CD14-positive monocyte (primary cell): ENCODE data around the gene JMJD1C. TPM values are rescaled to one million over a fixed set of nuclear protein-coding genes. Genes with fewer than 3 reads are reported as not detected.
A peak's percentile ranks its signal among the peaks of the same experiment; 100 is the strongest.

Experiments used
- DNase-seq, 3 donors: peaks; one replicate each; pipeline ENCODE4 v3.0.0-alpha.2; 2011 to 2022
- H2AFZ ChIP-seq: 2 replicates; pipeline ENCODE4 v1.6.0; 2012; ENCODE audit warnings: mild to moderate bottlenecking, low read depth, low read length, inconsistent platforms; ENCODE audit not compliant: insufficient read depth, poor library complexity, severe bottlenecking
- H3K27ac ChIP-seq, 2 donors: 1 replicate in 1 of 2; 2 replicates in 1 of 2; pipeline ENCODE4 v1.5.1; 2012 to 2013; ENCODE audit warnings: low read length in 2 of 2, control low read depth in 1 of 2, inconsistent platforms in 1 of 2, low read depth in 1 of 2, mild to moderate bottlenecking in 1 of 2
- H3K27me3 ChIP-seq, 2 donors: one replicate each; pipeline versions ENCODE4 v1.6.0 to v1.6.1; 2011 to 2013; ENCODE audit warnings: low read length in 2 of 2; ENCODE audit not compliant: control insufficient read depth in 2 of 2, insufficient read depth in 2 of 2
- H3K36me3 ChIP-seq, 2 donors: replicated peaks in 1 of 2; 1 replicate in 1 of 2; 2 replicates in 1 of 2; pipeline versions ENCODE4 v1.5.1 to v1.6.1; 2012 to 2013; ENCODE audit warnings: low read length in 2 of 2, control low read depth in 1 of 2, inconsistent platforms in 1 of 2, mild to moderate bottlenecking in 1 of 2; ENCODE audit not compliant: insufficient read depth in 2 of 2, control insufficient read depth in 1 of 2
- H3K4me1 ChIP-seq, 2 donors: 1 replicate in 1 of 2; 2 replicates in 1 of 2; pipeline versions ENCODE4 v1.5.1 to v1.6.1; 2012 to 2013; ENCODE audit warnings: low read length in 2 of 2, control low read depth in 1 of 2, inconsistent platforms in 1 of 2, mild to moderate bottlenecking in 1 of 2, moderate library complexity in 1 of 2; ENCODE audit not compliant: insufficient read depth in 2 of 2, control insufficient read depth in 1 of 2
- H3K4me2 ChIP-seq: replicated peaks from 2 replicates; pipeline ENCODE3; 2012; ENCODE audit warnings: low read length, moderate library complexity, mild to moderate bottlenecking; ENCODE audit not compliant: poor library complexity, severe bottlenecking; ENCODE audit errors: extremely low read depth
- H3K4me3 ChIP-seq, 3 experiments: fragments of 200-600 bp in 1 of 3; sonication (generic) in 1 of 3; replicated peaks in 1 of 3; 1 replicate in 2 of 3; 2 replicates in 1 of 3; pipeline ENCODE4 v1.5.1; 2011 to 2013; ENCODE audit warnings: low read length in 3 of 3, mild to moderate bottlenecking in 3 of 3, control low read depth in 2 of 3, low read depth in 2 of 3, inconsistent platforms in 1 of 3, moderate library complexity in 1 of 3
- H3K79me2 ChIP-seq: 2 replicates; pipeline ENCODE4 v1.6.0; 2012; ENCODE audit warnings: mild to moderate bottlenecking, control low read depth, inconsistent platforms, low read length, moderate library complexity; ENCODE audit not compliant: insufficient read depth
- H3K9ac ChIP-seq: 2 replicates; pipeline ENCODE4 v1.6.0; 2017; ENCODE audit warnings: low read length, mild to moderate bottlenecking; ENCODE audit not compliant: insufficient read depth, poor library complexity, severe bottlenecking
- H3K9me3 ChIP-seq, 2 donors: replicated peaks in 1 of 2; 1 replicate in 1 of 2; 2 replicates in 1 of 2; pipeline versions ENCODE4 v1.5.1 to v1.6.1; 2012 to 2013; ENCODE audit warnings: low read length in 2 of 2, control low read depth in 1 of 2; ENCODE audit not compliant: control insufficient read depth in 1 of 2, insufficient read depth in 1 of 2
- H4K20me1 ChIP-seq: 2 replicates; pipeline ENCODE4 v1.6.0; 2012; ENCODE audit warnings: mild to moderate bottlenecking, low read length, control low read depth, moderate library complexity; ENCODE audit not compliant: insufficient read depth
- H3K27ac Mint-ChIP-seq, 7 donors: one replicate each; pipeline ENCODE4 v1.8.0; 2020; ENCODE audit warnings: mild to moderate bottlenecking in 7 of 7, mixed read lengths in 7 of 7, moderate library complexity in 6 of 7, inconsistent platforms in 2 of 7
- H3K27me3 Mint-ChIP-seq, 3 donors: one replicate each; pipeline ENCODE4 v1.8.0; 2021 to 2022; ENCODE audit warnings: low read depth in 3 of 3, mild to moderate bottlenecking in 3 of 3, mixed read lengths in 3 of 3, moderate library complexity in 3 of 3, inconsistent platforms in 1 of 3
- H3K36me3 Mint-ChIP-seq, 2 donors: one replicate each; pipeline ENCODE4 v1.8.0; 2020; ENCODE audit warnings: mixed read lengths in 2 of 2, inconsistent platforms in 1 of 2, mild to moderate bottlenecking in 1 of 2
- H3K4me1 Mint-ChIP-seq: one replicate; pipeline ENCODE4 v1.8.0; 2020; ENCODE audit warnings: mild to moderate bottlenecking, mixed read lengths
- H3K4me3 Mint-ChIP-seq, 2 donors: one replicate each; pipeline ENCODE4 v1.8.0; 2020; ENCODE audit warnings: mild to moderate bottlenecking in 2 of 2, mixed read lengths in 2 of 2, moderate library complexity in 1 of 2
- H3K9me3 Mint-ChIP-seq, 7 donors: one replicate each; pipeline ENCODE4 v1.8.0; 2020 to 2022; ENCODE audit warnings: mixed read lengths in 7 of 7, mild to moderate bottlenecking in 6 of 7, moderate library complexity in 6 of 7, inconsistent platforms in 2 of 7
- CTCF ChIP-seq: fragments of 200-600 bp; IDR thresholded peaks from one replicate; pipeline ENCODE4 v1.8.0; 2022; ENCODE audit warnings: antibody characterized with exemption, mild to moderate bottlenecking
- WGBS: methylation state at CpG from one replicate; pipeline ENCODE4 v1.1.5; 2013; ENCODE audit warnings: missing lambda C conversion rate; ENCODE audit not compliant: insufficient coverage; 5-methylcytosine and 5-hydroxymethylcytosine counted together
- intact Hi-C, 2 donors: fragments of 100-400 bp; cut with micrococcal nuclease; formaldehyde crosslinking; loops; one replicate each; pipeline versions ENCODE4 v1.15.0 to v1.15.1; 2023
- polyA plus RNA-seq, 3 donors: library from polyadenylated mRNA; depleted of rRNA in 1 of 3; unstranded in 2 of 3; stranded (reverse) in 1 of 3; fragments of 300-500 nt in 2 of 3; fragments of >200 nt in 1 of 3; fragmentation: Illumina TruSeq in 2 of 3; gene quantifications; 1 replicate in 2 of 3; 2 replicates in 1 of 3; pipeline ENCODE4 v1.2.3, GENCODE V29; 2012 to 2021

Gene JMJD1C
- polyA plus RNA-seq, 3 donors: 27.8 to 84.8 (median 46.5) TPM

- no peak overlapping the region for H3K27ac ChIP-seq
- Mint-ChIP-seq H3K4me3 (no peak overlapping the region), H3K9me3 (peaks cover 0 to 2% (median 0%) of the 10 kb centered on the region in 7 donors), H3K36me3 (peaks cover 4 to 16% of the 10 kb centered on the region in 2 donors), H3K27ac (peak overlapping the region in 1 of 7 donors; percentile 75), H3K4me1 (peaks cover 41% of the 10 kb centered on the region), H3K27me3 (no peaks in the 10 kb centered on the region)
- no peak overlapping the region for H2AFZ ChIP-seq
- H3K4me3 ChIP-seq: no peak overlapping the region
- H3K27me3 ChIP-seq: no peaks in the 10 kb centered on the region
- no peak for DNase-seq
- H3K9me3 ChIP-seq: no peaks in the 10 kb centered on the region
- no peak for TF ChIP-seq CTCF
- no peak overlapping the region for H3K9ac ChIP-seq
- peaks cover 13 to 27% of the 10 kb centered on the region in 2 donors for H3K4me1 ChIP-seq
- H4K20me1 ChIP-seq: peaks cover 64% of the 10 kb centered on the region
- H3K36me3 ChIP-seq: no peaks in the 10 kb centered on the region
- no peak overlapping the region for H3K4me2 ChIP-seq
- 33% methylated on average over 1 of the region's 2 CpGs for WGBS
- H3K79me2 ChIP-seq: peaks cover 93% of the 10 kb centered on the region
- intact Hi-C loops: no loop called here
Observed at GRCh38 chr10:63429281-63429680, 36.5 kb downstream of the JMJD1C start.

GRCh38 chr10:63427013-63427412, 38.8 kb downstream of the JMJD1C start:
- Histone ChIP-seq H4K20me1 (peaks cover 61% of the 10 kb centered on the region), H3K4me3 (no peak overlapping the region), H3K27me3 (no peaks in the 10 kb centered on the region), H3K9me3 (no peaks in the 10 kb centered on the region), H3K9ac (no peak overlapping the region), H3K27ac (no peak overlapping the region), H3K36me3 (no peaks in the 10 kb centered on the region), H2AFZ (no peak overlapping the region), H3K4me2 (no peak overlapping the region), H3K4me1 (peaks cover 16 to 33% of the 10 kb centered on the region in 2 donors), H3K79me2 (peaks cover 97% of the 10 kb centered on the region)
- over 99% methylated on average over 17 of the region's 19 CpGs for WGBS
- H3K27ac Mint-ChIP-seq: no peak overlapping the region
- H3K4me1 Mint-ChIP-seq: peaks cover 44% of the 10 kb centered on the region
- peaks cover 0 to 2% (median 0%) of the 10 kb centered on the region in 7 donors for H3K9me3 Mint-ChIP-seq
- TF ChIP-seq CTCF: no peak
- H3K36me3 Mint-ChIP-seq: peaks cover 4 to 13% of the 10 kb centered on the region in 2 donors
- H3K4me3 Mint-ChIP-seq: no peak overlapping the region
- intact Hi-C loops: no loop called here
- DNase-seq: no peak
- H3K27me3 Mint-ChIP-seq: no peaks in the 10 kb centered on the region
